ENCODE results near the gene PARD3B.

PARD3B gene

GRCh38 chr2:204544961-204545860 is at the start of gene PARD3B:
TSS of gene PARD3B (plus strand) at chr2:204545475. CDS start at chr2:204546000, 525 bp downstream.
- H3K4me3 Mint-ChIP-seq = peak within 1 kb of the TSS; percentile 76
- ATAC-seq (replicated peaks; ENCODE audit: extremely low read depth, poor library complexity, severe bottlenecking) (peak; percentile 34), DNase-seq (ENCODE audit: low spot score in 2 of 2) (no peak)
- H3K9me3 Mint-ChIP-seq = no peaks in the 10 kb centered on the region
- H3K36me3 Mint-ChIP-seq (ENCODE audit: insufficient read depth) = no peaks in the 10 kb centered on the region
- peaks cover 4% of the 10 kb centered on the region for H3K4me1 Mint-ChIP-seq
- H3K27ac Mint-ChIP-seq (ENCODE audit: low read depth) = no peak within 1 kb of the TSS
- H3K27me3 Mint-ChIP-seq = peaks cover 37% of the 10 kb centered on the region

- Mint-ChIP-seq H3K27ac (ENCODE audit: low read depth) (no peak overlapping the region), H3K9me3 (no peaks in the 10 kb centered on the region), H3K36me3 (ENCODE audit: insufficient read depth) (no peaks in the 10 kb centered on the region), H3K4me1 (no peaks in the 10 kb centered on the region), H3K4me3 (no peak overlapping the region), H3K27me3 (peaks cover 34% of the 10 kb centered on the region)
- no peak for DNase-seq (ENCODE audit: low spot score in 2 of 2)
- no peak for ATAC-seq (replicated peaks; ENCODE audit: extremely low read depth, poor library complexity, severe bottlenecking)
These were observed 48.5 kb upstream of the PARD3B start for GRCh38 chr2:204496779-204497178.

- Mint-ChIP-seq H3K9me3 (no peaks in the 10 kb centered on the region), H3K4me3 (no peak overlapping the region), H3K27ac (ENCODE audit: low read depth) (no peak overlapping the region), H3K27me3 (peaks cover 37% of the 10 kb centered on the region), H3K36me3 (ENCODE audit: insufficient read depth) (no peaks in the 10 kb centered on the region), H3K4me1 (no peaks in the 10 kb centered on the region)
- ATAC-seq (replicated peaks; ENCODE audit: extremely low read depth, poor library complexity, severe bottlenecking) (no peak), DNase-seq (ENCODE audit: low spot score in 2 of 2) (no peak)
These were observed 47.4 kb upstream of the PARD3B start for GRCh38 chr2:204497855-204498254.

- no peak overlapping the region for H3K4me3 Mint-ChIP-seq
- ATAC-seq (replicated peaks; ENCODE audit: extremely low read depth, poor library complexity, severe bottlenecking) = no peak
- no peaks in the 10 kb centered on the region for H3K36me3 Mint-ChIP-seq (ENCODE audit: insufficient read depth)
- H3K27me3 Mint-ChIP-seq = peaks cover 37% of the 10 kb centered on the region
- H3K9me3 Mint-ChIP-seq = no peaks in the 10 kb centered on the region
- H3K27ac Mint-ChIP-seq (ENCODE audit: low read depth) = no peak overlapping the region
- no peak for DNase-seq (ENCODE audit: low spot score in 2 of 2)
- no peaks in the 10 kb centered on the region for H3K4me1 Mint-ChIP-seq
These were observed 47.0 kb upstream of the PARD3B start for GRCh38 chr2:204498291-204498690.

- Mint-ChIP-seq H3K27me3 (peaks cover 10% of the 10 kb centered on the region), H3K4me1 (no peaks in the 10 kb centered on the region), H3K36me3 (ENCODE audit: insufficient read depth) (no peaks in the 10 kb centered on the region), H3K4me3 (no peak overlapping the region), H3K9me3 (no peaks in the 10 kb centered on the region), H3K27ac (ENCODE audit: low read depth) (no peak overlapping the region)
- ATAC-seq (replicated peaks; ENCODE audit: extremely low read depth, poor library complexity, severe bottlenecking) (no peak), DNase-seq (ENCODE audit: low spot score in 2 of 2) (no peak)
These were observed 41.4 kb upstream of the PARD3B start for GRCh38 chr2:204503869-204504268.

- H3K36me3 Mint-ChIP-seq (ENCODE audit: insufficient read depth) = no peaks in the 10 kb centered on the region
- H3K9me3 Mint-ChIP-seq = no peaks in the 10 kb centered on the region
- DNase-seq (ENCODE audit: low spot score in 2 of 2) (no peak), ATAC-seq (replicated peaks; ENCODE audit: extremely low read depth, poor library complexity, severe bottlenecking) (no peak)
- H3K4me3 Mint-ChIP-seq = no peak overlapping the region
- H3K27me3 Mint-ChIP-seq = peaks cover 10% of the 10 kb centered on the region
- no peak overlapping the region for H3K27ac Mint-ChIP-seq (ENCODE audit: low read depth)
- H3K4me1 Mint-ChIP-seq = no peaks in the 10 kb centered on the region
These were observed 40.7 kb upstream of the PARD3B start for GRCh38 chr2:204504594-204504993.

- Mint-ChIP-seq H3K9me3 (no peaks in the 10 kb centered on the region), H3K4me3 (no peak overlapping the region), H3K4me1 (no peaks in the 10 kb centered on the region), H3K27ac (ENCODE audit: low read depth) (no peak overlapping the region), H3K36me3 (ENCODE audit: insufficient read depth) (no peaks in the 10 kb centered on the region), H3K27me3 (peaks cover 10% of the 10 kb centered on the region)
- ATAC-seq (replicated peaks; ENCODE audit: extremely low read depth, poor library complexity, severe bottlenecking) (no peak), DNase-seq (ENCODE audit: low spot score in 2 of 2) (no peak)
These were observed 39.8 kb upstream of the PARD3B start for GRCh38 chr2:204505488-204505887.

GRCh38 chr2:204505946-204506345 is 39.3 kb upstream of the PARD3B start:
- no peak for ATAC-seq (replicated peaks; ENCODE audit: extremely low read depth, poor library complexity, severe bottlenecking)
- H3K36me3 Mint-ChIP-seq (ENCODE audit: insufficient read depth) = no peaks in the 10 kb centered on the region

GRCh38 chr2:204507636-204508035 is 37.6 kb upstream of the PARD3B start:
- ATAC-seq (replicated peaks; ENCODE audit: extremely low read depth, poor library complexity, severe bottlenecking) (no peak), DNase-seq (ENCODE audit: low spot score in 2 of 2) (no peak)
- Mint-ChIP-seq H3K9me3 (no peaks in the 10 kb centered on the region), H3K36me3 (ENCODE audit: insufficient read depth) (no peaks in the 10 kb centered on the region), H3K27me3 (no peaks in the 10 kb centered on the region), H3K27ac (ENCODE audit: low read depth) (no peak overlapping the region), H3K4me3 (no peak overlapping the region), H3K4me1 (no peaks in the 10 kb centered on the region)

More at GRCh38 chr2:204505946-204506345, 39.3 kb upstream of the PARD3B start:
- Mint-ChIP-seq H3K4me1 (no peaks in the 10 kb centered on the region), H3K27ac (ENCODE audit: low read depth) (no peak overlapping the region), H3K4me3 (no peak overlapping the region), H3K27me3 (peaks cover 10% of the 10 kb centered on the region), H3K9me3 (no peaks in the 10 kb centered on the region)
- no peak for DNase-seq (ENCODE audit: low spot score in 2 of 2)

- Mint-ChIP-seq H3K36me3 (ENCODE audit: insufficient read depth) (no peaks in the 10 kb centered on the region), H3K4me1 (no peaks in the 10 kb centered on the region), H3K27me3 (no peaks in the 10 kb centered on the region), H3K9me3 (no peaks in the 10 kb centered on the region), H3K4me3 (no peak overlapping the region), H3K27ac (ENCODE audit: low read depth) (no peak overlapping the region)
- DNase-seq (ENCODE audit: low spot score in 2 of 2) (no peak), ATAC-seq (replicated peaks; ENCODE audit: extremely low read depth, poor library complexity, severe bottlenecking) (no peak)
These were observed 34.4 kb upstream of the PARD3B start for GRCh38 chr2:204510709-204511420.

GRCh38 chr2:204514439-204514838 is 30.8 kb upstream of the PARD3B start:
- no peak overlapping the region for H3K4me3 Mint-ChIP-seq
- H3K27ac Mint-ChIP-seq (ENCODE audit: low read depth) = no peak overlapping the region
- no peaks in the 10 kb centered on the region for H3K9me3 Mint-ChIP-seq
- H3K4me1 Mint-ChIP-seq = no peaks in the 10 kb centered on the region
- DNase-seq (ENCODE audit: low spot score in 2 of 2) (no peak), ATAC-seq (replicated peaks; ENCODE audit: extremely low read depth, poor library complexity, severe bottlenecking) (no peak)
- H3K27me3 Mint-ChIP-seq = no peaks in the 10 kb centered on the region
- H3K36me3 Mint-ChIP-seq (ENCODE audit: insufficient read depth) = no peaks in the 10 kb centered on the region

- Mint-ChIP-seq H3K9me3 (no peaks in the 10 kb centered on the region), H3K4me3 (no peak overlapping the region), H3K27me3 (no peaks in the 10 kb centered on the region), H3K27ac (ENCODE audit: low read depth) (no peak overlapping the region), H3K36me3 (ENCODE audit: insufficient read depth) (no peaks in the 10 kb centered on the region), H3K4me1 (no peaks in the 10 kb centered on the region)
- DNase-seq (ENCODE audit: low spot score in 2 of 2) (no peak), ATAC-seq (replicated peaks; ENCODE audit: extremely low read depth, poor library complexity, severe bottlenecking) (no peak)
These were observed 29.9 kb upstream of the PARD3B start for GRCh38 chr2:204515416-204515815.

- no peaks in the 10 kb centered on the region for H3K27me3 Mint-ChIP-seq
- no peaks in the 10 kb centered on the region for H3K4me1 Mint-ChIP-seq
- no peaks in the 10 kb centered on the region for H3K36me3 Mint-ChIP-seq (ENCODE audit: insufficient read depth)
- no peak overlapping the region for H3K4me3 Mint-ChIP-seq
- no peak for ATAC-seq (replicated peaks; ENCODE audit: extremely low read depth, poor library complexity, severe bottlenecking)
- no peak for DNase-seq (ENCODE audit: low spot score in 2 of 2)
- no peak overlapping the region for H3K27ac Mint-ChIP-seq (ENCODE audit: low read depth)
- H3K9me3 Mint-ChIP-seq = no peaks in the 10 kb centered on the region
These were observed 28.1 kb upstream of the PARD3B start for GRCh38 chr2:204517154-204517553.
